GM19351 (cell line): ENCODE data around the gene CLMP.

Experiments
- ATAC-seq: cut with Tn5 transposase; IDR thresholded peaks from one replicate; pipeline ENCODE4 v1.9.1; 2021; ENCODE audit warnings: mild to moderate bottlenecking, moderate library complexity; ENCODE audit not compliant: unreplicated experiment

The CLMP gene

DNA sequence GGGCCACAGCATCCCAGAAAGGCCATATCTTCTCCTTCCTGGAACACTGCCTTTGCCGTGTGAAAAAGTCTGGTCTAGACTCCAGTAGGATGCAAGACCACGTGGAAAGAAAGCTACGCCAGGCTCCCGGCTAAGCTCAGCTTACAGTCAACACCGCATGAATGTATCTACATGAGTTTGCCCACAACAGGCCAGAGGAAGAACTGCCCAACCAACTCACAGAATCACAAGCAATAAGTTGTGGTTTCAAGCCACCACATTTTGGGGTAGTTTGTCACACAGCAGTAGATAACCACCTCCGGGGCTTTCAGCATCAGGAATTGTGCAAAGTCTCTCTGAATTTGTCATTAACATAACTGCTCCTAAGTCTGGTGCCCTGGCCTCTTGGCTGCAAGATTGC, 160.5 kb downstream of the CLMP start:
- no peak for ATAC-seq

DNA sequence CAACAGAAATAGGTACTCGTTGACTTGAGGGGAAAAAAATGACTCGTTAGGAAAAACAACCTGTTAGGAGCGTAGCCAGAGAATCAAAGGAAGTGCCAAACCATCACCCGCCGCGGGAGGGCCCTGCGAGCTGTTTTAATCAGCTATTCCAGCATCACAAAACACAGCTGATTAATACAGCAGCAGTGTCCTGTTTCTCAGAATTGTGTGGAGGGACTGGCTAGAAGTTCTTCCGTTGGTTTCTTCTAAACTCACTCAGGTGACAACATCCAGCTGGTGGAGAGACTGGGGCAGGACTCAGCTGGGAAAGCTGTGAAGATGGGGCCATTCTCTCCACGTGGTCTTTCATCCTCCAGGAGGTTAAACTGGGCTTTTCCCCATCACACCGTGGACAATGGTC, 161.2 kb downstream of the CLMP start:
- no peak for ATAC-seq

DNA sequence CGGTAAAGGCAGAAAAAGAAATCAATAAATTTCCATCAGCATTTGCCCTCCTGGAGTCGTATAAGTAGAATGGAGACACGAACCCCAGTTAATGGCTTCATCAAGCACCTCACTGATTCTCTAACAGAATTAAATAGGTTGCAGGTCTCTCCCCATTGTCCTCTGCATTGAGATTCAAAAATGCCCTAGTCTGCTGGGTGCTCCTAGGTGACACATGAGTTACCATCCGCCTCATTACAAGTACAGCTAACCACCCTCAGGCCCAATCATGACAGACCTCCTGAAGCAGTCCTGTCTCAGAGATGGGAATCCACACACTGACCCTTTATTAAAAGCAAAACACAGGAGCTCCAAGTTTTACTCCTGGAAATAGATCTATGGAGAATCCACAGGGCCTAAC, 164.5 kb downstream of the CLMP start:
- ATAC-seq = no peak

- peak; percentile 91 for ATAC-seq
Observed at GRCh38 chr11:123020968-123021367, 174.1 kb downstream of the CLMP start.
